Liver (tissue), 9 donors: ENCODE data around the gene XPO5. TPM values are rescaled to one million over a fixed set of nuclear protein-coding genes. Genes with fewer than 3 reads are reported as not detected.

Experiments used
- DNase-seq: peaks from one replicate; pipeline ENCODE4 v3.0.0-alpha.2; 2017; ENCODE audit warnings: low spot score
- H3K27ac ChIP-seq, 2 donors: one replicate each; pipeline ENCODE4 v1.7.0; 2013; ENCODE audit warnings: inconsistent platforms in 2 of 2, low read length in 2 of 2, control low read depth in 1 of 2, low read depth in 1 of 2, mild to moderate bottlenecking in 1 of 2
- H3K27me3 ChIP-seq, 4 donors: one replicate each; pipeline versions ENCODE4 v1.6.1 to v1.7.0; 2013; ENCODE audit warnings: low read length in 3 of 4, inconsistent platforms in 1 of 4, mild to moderate bottlenecking in 1 of 4, moderate library complexity in 1 of 4; ENCODE audit not compliant: control insufficient read depth in 4 of 4, insufficient read depth in 4 of 4
- H3K36me3 ChIP-seq, 4 donors: one replicate each; pipeline versions ENCODE4 v1.6.1 to v1.7.0; 2013; ENCODE audit warnings: low read length in 3 of 4, mild to moderate bottlenecking in 3 of 4, low read depth in 1 of 4, moderate library complexity in 1 of 4; ENCODE audit not compliant: control insufficient read depth in 4 of 4, insufficient read depth in 3 of 4
- H3K4me1 ChIP-seq, 4 donors: one replicate each; pipeline versions ENCODE4 v1.6.1 to v1.7.0; 2013; ENCODE audit warnings: low read length in 3 of 4, mild to moderate bottlenecking in 3 of 4, moderate library complexity in 1 of 4; ENCODE audit not compliant: control insufficient read depth in 4 of 4, insufficient read depth in 4 of 4
- H3K4me3 ChIP-seq, 3 donors: one replicate each; pipeline versions ENCODE4 v1.6.1 to v1.7.0; 2013; ENCODE audit warnings: low read length in 3 of 3, control low read depth in 1 of 3, low read depth in 1 of 3, mild to moderate bottlenecking in 1 of 3
- H3K9ac ChIP-seq, 2 donors: one replicate each; pipeline ENCODE4 v1.7.0; 2013; ENCODE audit warnings: low read length in 2 of 2, mild to moderate bottlenecking in 2 of 2, moderate library complexity in 2 of 2, control low read depth in 1 of 2, low read depth in 1 of 2
- H3K9me3 ChIP-seq, 4 donors: one replicate each; pipeline versions ENCODE4 v1.6.1 to v1.7.0; 2013; ENCODE audit warnings: low read length in 3 of 4; ENCODE audit not compliant: control insufficient read depth in 4 of 4
- FOXA1 ChIP-seq: IDR thresholded peaks from 2 replicates; pipeline ENCODE4 v1.6.1; 2016; ENCODE audit warnings: antibody characterized with exemption
- FOXA2 ChIP-seq: IDR thresholded peaks from 2 replicates; pipeline ENCODE4 v1.6.1; 2016; ENCODE audit warnings: antibody characterized with exemption
- HNF4A ChIP-seq, 2 donors: conservative IDR thresholded peaks; 2 replicates each; pipeline ENCODE4 v1.6.1; 2016; ENCODE audit warnings: antibody characterized with exemption in 2 of 2, mild to moderate bottlenecking in 2 of 2
- JUND ChIP-seq, 2 donors: IDR thresholded peaks; 2 replicates each; pipeline ENCODE4 v1.6.1; 2016; ENCODE audit warnings: antibody characterized with exemption in 2 of 2
- RAD21 ChIP-seq, 2 donors: IDR thresholded peaks; 2 replicates each; pipeline ENCODE4 v1.6.1; 2016; ENCODE audit warnings: antibody characterized with exemption in 2 of 2, mild to moderate bottlenecking in 2 of 2
- RXRA ChIP-seq, 2 donors: IDR thresholded peaks; 2 replicates each; pipeline ENCODE4 v1.6.1; 2017 to 2018; ENCODE audit warnings: antibody characterized with exemption in 2 of 2, mild to moderate bottlenecking in 1 of 2
- SP1 ChIP-seq: IDR thresholded peaks from 2 replicates; pipeline ENCODE4 v1.6.1; 2018; ENCODE audit warnings: antibody characterized with exemption, mild to moderate bottlenecking
- TAF1 ChIP-seq: conservative IDR thresholded peaks from 2 replicates; pipeline ENCODE4 v1.6.1; 2016; ENCODE audit warnings: antibody characterized with exemption, mild to moderate bottlenecking
- WGBS: extraction: QIAGEN DNeasy Blood & Tissue Kit; methylation state at CpG from one replicate; pipeline ENCODE4 v1.1.7; 2013; 5-methylcytosine and 5-hydroxymethylcytosine counted together
- polyA plus RNA-seq, 2 donors: library from polyadenylated mRNA; stranded (reverse) in 1 of 2; unstranded in 1 of 2; fragments of 200-250 nt in 1 of 2; fragments of >200 nt in 1 of 2; fragmentation: Nextera tagmentation in 1 of 2; extraction: Ambion mirVana in 1 of 2; gene quantifications; one replicate each; pipeline versions ENCODE4 v1.2.1 to v1.2.3, GENCODE V29; 2013 to 2015
- total RNA-seq, 2 donors: library from RNA; depleted of rRNA; stranded (reverse); fragments of >200 nt; gene quantifications; one replicate each; pipeline ENCODE4 v1.2.3, GENCODE V29; 2014
- TF ChIP-seq, protein P1 (sequence below): IDR thresholded peaks from 2 replicates; pipeline ENCODE4 v1.6.1; 2016; ENCODE audit warnings: antibody characterized with exemption
- TF ChIP-seq, protein P2 (sequence below): IDR thresholded peaks from 2 replicates; pipeline ENCODE4 v1.6.1; 2016; ENCODE audit warnings: antibody characterized with exemption
- TF ChIP-seq, protein P3 (sequence below): fragments of 150-350 bp; IDR thresholded peaks from 2 replicates; pipeline ENCODE4 v1.5.1; 2017; ENCODE audit warnings: improper control_type of control experiment, low read depth, low read length; ENCODE audit not compliant: missing input control
- donor health status: healthy.
- donor health status: healthy.
- donor health status: healthy.
- donor health status: healthy.
- donor health status: healthy.

Gene XPO5
- total and polyA plus RNA-seq, 4 donors, result 6.1 to 15.8 (median 9.8) TPM

DNA sequence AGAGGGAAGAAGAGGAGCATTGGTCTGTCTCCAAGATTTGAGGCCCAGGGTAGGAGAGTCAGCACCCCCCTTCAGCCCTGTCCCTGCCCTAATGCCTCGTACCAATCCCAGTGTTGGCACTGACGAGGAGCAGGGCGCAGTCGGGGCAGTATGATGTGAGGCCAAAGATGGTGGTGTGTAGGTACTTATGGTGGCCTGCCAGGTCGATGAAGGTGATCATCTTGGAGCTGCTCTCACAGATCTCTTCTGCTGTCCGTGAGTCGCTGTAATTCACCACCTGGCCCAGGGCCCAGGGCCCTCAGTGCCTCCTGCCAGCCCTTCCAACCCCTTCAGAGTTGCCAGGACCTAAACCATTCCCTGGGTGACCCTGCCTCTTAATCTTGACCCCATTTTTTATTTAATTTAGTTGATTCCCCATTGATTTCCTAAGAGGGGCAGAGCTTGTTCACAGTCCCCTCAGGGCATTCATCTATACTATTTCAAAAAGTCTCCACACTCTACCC, 49.0 kb upstream of the XPO5 start (continued):
- TF ChIP-seq SP1 (no peak), TAF1 (no peak), FOXA1 (no peak), HNF4A (conservative IDR thresholded peaks at IDR 0.05) (no peak)
- TF ChIP-seq, protein P1, sequence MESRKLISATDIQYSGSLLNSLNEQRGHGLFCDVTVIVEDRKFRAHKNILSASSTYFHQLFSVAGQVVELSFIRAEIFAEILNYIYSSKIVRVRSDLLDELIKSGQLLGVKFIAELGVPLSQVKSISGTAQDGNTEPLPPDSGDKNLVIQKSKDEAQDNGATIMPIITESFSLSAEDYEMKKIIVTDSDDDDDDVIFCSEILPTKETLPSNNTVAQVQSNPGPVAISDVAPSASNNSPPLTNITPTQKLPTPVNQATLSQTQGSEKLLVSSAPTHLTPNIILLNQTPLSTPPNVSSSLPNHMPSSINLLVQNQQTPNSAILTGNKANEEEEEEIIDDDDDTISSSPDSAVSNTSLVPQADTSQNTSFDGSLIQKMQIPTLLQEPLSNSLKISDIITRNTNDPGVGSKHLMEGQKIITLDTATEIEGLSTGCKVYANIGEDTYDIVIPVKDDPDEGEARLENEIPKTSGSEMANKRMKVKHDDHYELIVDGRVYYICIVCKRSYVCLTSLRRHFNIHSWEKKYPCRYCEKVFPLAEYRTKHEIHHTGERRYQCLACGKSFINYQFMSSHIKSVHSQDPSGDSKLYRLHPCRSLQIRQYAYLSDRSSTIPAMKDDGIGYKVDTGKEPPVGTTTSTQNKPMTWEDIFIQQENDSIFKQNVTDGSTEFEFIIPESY, result no peak
- TF ChIP-seq, protein P2, sequence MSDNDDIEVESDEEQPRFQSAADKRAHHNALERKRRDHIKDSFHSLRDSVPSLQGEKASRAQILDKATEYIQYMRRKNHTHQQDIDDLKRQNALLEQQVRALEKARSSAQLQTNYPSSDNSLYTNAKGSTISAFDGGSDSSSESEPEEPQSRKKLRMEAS, result no peak

DNA sequence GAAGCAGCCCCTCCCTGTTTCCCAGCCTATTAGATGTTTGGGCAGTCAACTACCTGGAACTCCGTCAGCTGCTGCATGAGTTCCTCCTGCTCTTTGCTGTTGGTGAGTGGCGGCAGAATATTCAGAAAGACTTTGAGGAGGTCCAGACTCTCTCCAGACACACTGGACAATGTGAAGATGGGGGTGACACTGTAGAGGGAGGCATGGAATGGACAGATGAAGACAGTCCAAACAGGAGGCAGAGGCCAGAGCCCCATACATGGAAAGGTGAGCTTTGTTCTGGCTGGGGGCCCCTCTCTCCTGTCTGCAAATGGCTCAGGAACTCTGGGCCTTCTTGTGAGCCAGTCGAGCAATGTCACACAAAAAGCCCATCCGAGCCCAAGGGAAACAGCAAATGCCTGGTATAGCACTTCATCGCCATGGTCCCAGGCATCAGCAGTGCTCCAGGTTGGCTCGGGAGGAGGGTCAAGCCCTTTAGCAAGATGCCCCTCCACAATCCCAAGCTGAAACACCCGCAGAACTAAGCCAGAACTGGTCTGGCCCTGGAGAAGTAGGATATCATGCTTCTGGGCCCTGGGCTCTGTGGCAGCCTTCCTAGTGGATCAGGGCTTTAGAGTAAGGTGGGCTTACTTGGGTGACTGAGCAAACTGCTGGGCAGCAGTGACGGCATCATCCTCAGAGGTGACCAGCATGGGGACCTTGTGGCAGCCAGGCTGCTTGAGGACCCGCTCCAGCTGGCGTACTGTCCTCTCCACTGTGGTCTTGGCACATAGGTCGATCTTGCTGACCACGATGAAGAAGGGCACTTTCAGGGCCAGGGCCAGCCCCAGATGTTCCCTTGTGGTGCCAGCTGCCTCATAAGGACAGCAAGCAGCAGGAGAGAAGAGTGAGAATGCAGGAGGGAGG, 48.3 kb upstream of the XPO5 start:
- Histone ChIP-seq H3K9me3 (no peaks in the 10 kb centered on the region), H3K4me3 (no peak overlapping the region), H3K4me1 (peaks cover 0 to 16% (median 9%) of the 10 kb centered on the region in 4 donors), H3K9ac (no peak overlapping the region), H3K27me3 (no peaks in the 10 kb centered on the region), H3K27ac (no peak overlapping the region), H3K36me3 (peaks cover 3 to 51% (median 31%) of the 10 kb centered on the region in 4 donors)
- TF ChIP-seq RAD21 (IDR thresholded peaks at IDR 0.05) (no peak), FOXA1 (no peak), JUND (IDR thresholded peaks at IDR 0.05) (no peak), RXRA (IDR thresholded peaks at IDR 0.05) (no peak)
- TF ChIP-seq, protein P3, sequence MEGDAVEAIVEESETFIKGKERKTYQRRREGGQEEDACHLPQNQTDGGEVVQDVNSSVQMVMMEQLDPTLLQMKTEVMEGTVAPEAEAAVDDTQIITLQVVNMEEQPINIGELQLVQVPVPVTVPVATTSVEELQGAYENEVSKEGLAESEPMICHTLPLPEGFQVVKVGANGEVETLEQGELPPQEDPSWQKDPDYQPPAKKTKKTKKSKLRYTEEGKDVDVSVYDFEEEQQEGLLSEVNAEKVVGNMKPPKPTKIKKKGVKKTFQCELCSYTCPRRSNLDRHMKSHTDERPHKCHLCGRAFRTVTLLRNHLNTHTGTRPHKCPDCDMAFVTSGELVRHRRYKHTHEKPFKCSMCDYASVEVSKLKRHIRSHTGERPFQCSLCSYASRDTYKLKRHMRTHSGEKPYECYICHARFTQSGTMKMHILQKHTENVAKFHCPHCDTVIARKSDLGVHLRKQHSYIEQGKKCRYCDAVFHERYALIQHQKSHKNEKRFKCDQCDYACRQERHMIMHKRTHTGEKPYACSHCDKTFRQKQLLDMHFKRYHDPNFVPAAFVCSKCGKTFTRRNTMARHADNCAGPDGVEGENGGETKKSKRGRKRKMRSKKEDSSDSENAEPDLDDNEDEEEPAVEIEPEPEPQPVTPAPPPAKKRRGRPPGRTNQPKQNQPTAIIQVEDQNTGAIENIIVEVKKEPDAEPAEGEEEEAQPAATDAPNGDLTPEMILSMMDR, result no peak
- WGBS, result 94% methylated on average over 12 of the region's 12 CpGs
- DNase-seq, result no peak

DNA sequence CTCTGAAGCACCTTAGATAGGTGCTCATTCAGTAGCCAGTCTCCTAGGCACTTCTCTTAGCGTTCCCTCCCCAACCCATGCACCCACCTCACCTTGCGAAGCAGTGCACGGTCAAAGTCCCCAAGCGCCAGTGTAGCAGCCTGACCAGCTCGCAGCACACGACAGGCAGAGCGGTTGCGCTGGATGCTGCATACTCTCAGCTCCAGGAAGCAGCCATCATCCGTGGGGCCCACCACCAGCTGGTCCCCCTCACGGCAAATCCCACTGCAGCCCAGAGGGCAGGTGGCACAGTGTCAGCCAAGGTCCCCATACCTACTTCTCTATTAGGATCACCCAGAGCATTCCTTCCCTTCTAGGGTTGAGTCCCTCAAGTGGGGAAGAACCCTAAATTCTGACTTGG, 46.7 kb upstream of the XPO5 start:
- H3K4me1 ChIP-seq, result peaks cover 0 to 9% (median 5%) of the 10 kb centered on the region in 4 donors
- H3K27ac ChIP-seq, result no peak overlapping the region
- no peak for DNase-seq
- no peaks in the 10 kb centered on the region for H3K27me3 ChIP-seq
- TF ChIP-seq FOXA2 (no peak), RAD21 (IDR thresholded peaks at IDR 0.05) (no peak)
- whole genome bisulfite sequencing, result 96% methylated on average over 10 of the region's 10 CpGs
- H3K4me3 ChIP-seq, result no peak overlapping the region
- no peaks in the 10 kb centered on the region for H3K9me3 ChIP-seq
- peaks cover 3 to 51% (median 31%) of the 10 kb centered on the region in 4 donors for H3K36me3 ChIP-seq
- no peak overlapping the region for H3K9ac ChIP-seq

DNA sequence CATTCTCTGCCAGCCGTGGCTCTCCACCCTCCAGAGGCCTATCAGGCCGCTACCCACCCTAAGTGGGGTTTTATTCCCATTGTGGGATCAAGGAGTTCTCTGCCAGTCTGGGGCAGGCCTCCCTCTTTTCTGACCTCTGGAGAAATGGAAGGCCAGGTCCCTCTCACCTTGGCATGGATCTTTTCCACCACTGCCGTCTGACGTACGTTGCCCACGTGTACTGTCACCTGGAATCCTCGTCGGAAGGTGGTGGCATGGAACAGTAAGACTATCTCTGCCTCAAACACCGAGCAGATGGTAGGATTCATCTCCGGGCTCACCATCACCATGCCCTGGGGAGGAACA, 46.0 kb upstream of the XPO5 start:
- H3K36me3 ChIP-seq, result peaks cover 3 to 51% (median 31%) of the 10 kb centered on the region in 4 donors
- H3K27ac ChIP-seq, result no peak overlapping the region
- peaks cover 0 to 3% (median under 1%) of the 10 kb centered on the region in 4 donors for H3K4me1 ChIP-seq
- no peak for TF ChIP-seq FOXA1
- no peak for TF ChIP-seq JUND (IDR thresholded peaks at IDR 0.05)
- no peak overlapping the region for H3K9ac ChIP-seq
- no peak for DNase-seq
- no peaks in the 10 kb centered on the region for H3K9me3 ChIP-seq
- WGBS, result 98% methylated on average over 10 of the region's 10 CpGs
- no peak overlapping the region for H3K4me3 ChIP-seq
- H3K27me3 ChIP-seq, result no peaks in the 10 kb centered on the region
